ENCODE results near the gene SORCS2. TPM values are rescaled to one million over a fixed set of nuclear protein-coding genes. Genes with fewer than 3 reads are reported as not detected.

SORCS2 gene
- total RNA-seq, 1 donor from 2014 or later: 3.0 TPM

- no peak for TF ChIP-seq CTCF (IDR thresholded peaks at IDR 0.05)
- Mint-ChIP-seq H3K27ac (ENCODE audit: unreplicated experiment) (no peak overlapping the region), H3K27me3 (ENCODE audit: unreplicated experiment) (peaks cover 24% of the 10 kb centered on the region), H3K9me3 (ENCODE audit: unreplicated experiment) (no peaks in the 10 kb centered on the region), H3K4me1 (ENCODE audit: unreplicated experiment) (no peaks in the 10 kb centered on the region), H3K36me3 (ENCODE audit: unreplicated experiment) (no peaks in the 10 kb centered on the region), H3K4me3 (ENCODE audit: unreplicated experiment) (no peak overlapping the region)
- DNase-seq (ENCODE audit: extremely low spot score, unreplicated experiment): no peak
These were observed 431.1 kb downstream of the SORCS2 start for GRCh38 chr4:7623468-7623867.

GRCh38 chr4:7624396-7624980, 432.1 kb downstream of the SORCS2 start:
- no peak for DNase-seq (ENCODE audit: extremely low spot score, unreplicated experiment)

GRCh38 chr4:7625071-7625470, 432.7 kb downstream of the SORCS2 start:
- Mint-ChIP-seq H3K4me3 (ENCODE audit: unreplicated experiment) (no peak overlapping the region), H3K9me3 (ENCODE audit: unreplicated experiment) (peaks cover 4% of the 10 kb centered on the region), H3K27ac (ENCODE audit: unreplicated experiment) (no peak overlapping the region), H3K36me3 (ENCODE audit: unreplicated experiment) (no peaks in the 10 kb centered on the region), H3K4me1 (ENCODE audit: unreplicated experiment) (no peaks in the 10 kb centered on the region), H3K27me3 (ENCODE audit: unreplicated experiment) (peaks cover 24% of the 10 kb centered on the region)
- no peak for TF ChIP-seq CTCF (IDR thresholded peaks at IDR 0.05)
- DNase-seq (ENCODE audit: extremely low spot score, unreplicated experiment): no peak

More at GRCh38 chr4:7624396-7624980, 432.1 kb downstream of the SORCS2 start:
- no peak overlapping the region for H3K27ac Mint-ChIP-seq (ENCODE audit: unreplicated experiment)
- H3K9me3 Mint-ChIP-seq (ENCODE audit: unreplicated experiment): no peaks in the 10 kb centered on the region
- no peaks in the 10 kb centered on the region for H3K36me3 Mint-ChIP-seq (ENCODE audit: unreplicated experiment)
- peaks cover 24% of the 10 kb centered on the region for H3K27me3 Mint-ChIP-seq (ENCODE audit: unreplicated experiment)
- TF ChIP-seq CTCF (IDR thresholded peaks at IDR 0.05): no peak
- H3K4me1 Mint-ChIP-seq (ENCODE audit: unreplicated experiment): no peaks in the 10 kb centered on the region
- H3K4me3 Mint-ChIP-seq (ENCODE audit: unreplicated experiment): no peak overlapping the region

- TF ChIP-seq CTCF (IDR thresholded peaks at IDR 0.05): no peak
- H3K27ac Mint-ChIP-seq (ENCODE audit: unreplicated experiment): no peak overlapping the region
- no peak overlapping the region for H3K4me3 Mint-ChIP-seq (ENCODE audit: unreplicated experiment)
- H3K4me1 Mint-ChIP-seq (ENCODE audit: unreplicated experiment): peaks cover 6% of the 10 kb centered on the region
- H3K36me3 Mint-ChIP-seq (ENCODE audit: unreplicated experiment): no peaks in the 10 kb centered on the region
- peaks cover 27% of the 10 kb centered on the region for H3K27me3 Mint-ChIP-seq (ENCODE audit: unreplicated experiment)
- peaks cover 4% of the 10 kb centered on the region for H3K9me3 Mint-ChIP-seq (ENCODE audit: unreplicated experiment)
- DNase-seq (ENCODE audit: extremely low spot score, unreplicated experiment): no peak
These were observed 434.2 kb downstream of the SORCS2 start for GRCh38 chr4:7626531-7626930.

GRCh38 chr4:7627251-7628250, 435.2 kb downstream of the SORCS2 start:
- no peak for DNase-seq (ENCODE audit: extremely low spot score, unreplicated experiment)
- Mint-ChIP-seq H3K9me3 (ENCODE audit: unreplicated experiment) (peaks cover 4% of the 10 kb centered on the region), H3K4me3 (ENCODE audit: unreplicated experiment) (no peak overlapping the region), H3K27me3 (ENCODE audit: unreplicated experiment) (peaks cover 35% of the 10 kb centered on the region), H3K36me3 (ENCODE audit: unreplicated experiment) (no peaks in the 10 kb centered on the region), H3K4me1 (ENCODE audit: unreplicated experiment) (peaks cover 6% of the 10 kb centered on the region), H3K27ac (ENCODE audit: unreplicated experiment) (no peak overlapping the region)
- TF ChIP-seq CTCF (IDR thresholded peaks at IDR 0.05): no peak
